ENCODE results near the gene MOB3A.

Gene MOB3A

DNA sequence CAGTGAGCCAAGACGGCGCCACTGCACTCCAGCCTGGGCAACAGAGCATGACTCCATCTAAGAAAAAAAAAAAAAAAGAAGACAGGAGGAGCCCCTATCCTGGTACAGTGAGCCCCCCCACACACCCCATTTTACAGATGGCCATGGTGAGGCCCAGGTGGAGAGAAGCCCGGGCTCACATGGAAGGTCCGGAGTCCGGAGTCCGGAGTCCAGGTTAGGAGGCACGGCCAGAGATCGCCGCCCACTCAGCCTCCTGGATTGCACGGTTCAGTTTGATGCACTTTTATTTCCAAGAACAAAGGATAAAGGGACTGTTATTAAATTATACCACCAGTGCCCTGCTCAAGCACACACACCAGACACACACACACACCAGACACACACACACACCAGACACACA lies 69.4 kb downstream of the MOB3A start:
- Histone ChIP-seq H3K4me2 (ENCODE audit: low read length) (no peak overlapping the region), H3F3A (ENCODE audit: control insufficient read depth, insufficient read depth) (no peaks in the 10 kb centered on the region), H3K4me1 (ENCODE audit: control insufficient read depth, low read length) (peaks cover 4% of the 10 kb centered on the region; the same call in 1 of the 2 replicates), H3K27me3 (ENCODE audit: control insufficient read depth, low read length) (no peaks in the 10 kb centered on the region), H3K27ac (ENCODE audit: low read depth, low read length) (no peak overlapping the region), H3K36me3 (ENCODE audit: control insufficient read depth, low read length) (no peaks in the 10 kb centered on the region), H3K9me3 (ENCODE audit: control insufficient read depth, insufficient read depth, low read length) (no peaks in the 10 kb centered on the region), H3K4me3 (ENCODE audit: low read length) (no peak overlapping the region), H3K79me2 (ENCODE audit: control insufficient read depth, low read length) (no peaks in the 10 kb centered on the region), H3K9me2 (replicated peaks; ENCODE audit: control insufficient read depth, low read length) (no peaks in the 10 kb centered on the region), H4K20me1 (ENCODE audit: control insufficient read depth, insufficient read depth, low read depth, low read length) (no peaks in the 10 kb centered on the region)
- TF ChIP-seq, protein P1, sequence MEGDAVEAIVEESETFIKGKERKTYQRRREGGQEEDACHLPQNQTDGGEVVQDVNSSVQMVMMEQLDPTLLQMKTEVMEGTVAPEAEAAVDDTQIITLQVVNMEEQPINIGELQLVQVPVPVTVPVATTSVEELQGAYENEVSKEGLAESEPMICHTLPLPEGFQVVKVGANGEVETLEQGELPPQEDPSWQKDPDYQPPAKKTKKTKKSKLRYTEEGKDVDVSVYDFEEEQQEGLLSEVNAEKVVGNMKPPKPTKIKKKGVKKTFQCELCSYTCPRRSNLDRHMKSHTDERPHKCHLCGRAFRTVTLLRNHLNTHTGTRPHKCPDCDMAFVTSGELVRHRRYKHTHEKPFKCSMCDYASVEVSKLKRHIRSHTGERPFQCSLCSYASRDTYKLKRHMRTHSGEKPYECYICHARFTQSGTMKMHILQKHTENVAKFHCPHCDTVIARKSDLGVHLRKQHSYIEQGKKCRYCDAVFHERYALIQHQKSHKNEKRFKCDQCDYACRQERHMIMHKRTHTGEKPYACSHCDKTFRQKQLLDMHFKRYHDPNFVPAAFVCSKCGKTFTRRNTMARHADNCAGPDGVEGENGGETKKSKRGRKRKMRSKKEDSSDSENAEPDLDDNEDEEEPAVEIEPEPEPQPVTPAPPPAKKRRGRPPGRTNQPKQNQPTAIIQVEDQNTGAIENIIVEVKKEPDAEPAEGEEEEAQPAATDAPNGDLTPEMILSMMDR (IDR thresholded peaks at IDR 0.05; ENCODE audit: low read depth, low read length, poor library complexity, severe bottlenecking): no peak
- TF ChIP-seq EZH2phosphoT487 (IDR thresholded peaks at IDR 0.05; ENCODE audit: borderline replicate concordance, low read length): no peak

DNA sequence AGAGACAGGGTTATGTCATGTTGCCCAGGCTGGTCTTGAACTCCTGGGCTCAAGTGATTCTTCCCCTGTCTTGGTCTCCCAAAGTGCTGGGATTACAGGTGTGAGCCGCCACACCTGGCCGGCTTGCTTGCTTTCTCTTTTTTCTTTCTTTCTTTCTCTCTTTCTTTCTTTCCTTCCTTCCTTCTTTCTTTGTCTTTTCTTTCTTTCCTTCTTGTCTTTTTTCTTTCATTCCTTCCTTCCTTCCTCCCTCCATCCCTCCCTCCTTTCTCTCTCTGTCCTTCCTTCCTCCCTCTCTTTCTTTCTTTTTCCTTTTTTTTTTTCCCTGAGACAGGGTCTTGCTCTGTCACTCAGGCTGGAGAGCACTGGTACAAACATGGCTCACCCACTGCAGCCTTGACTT lies 73.8 kb downstream of the MOB3A start:
- no peaks in the 10 kb centered on the region for H3K9me3 ChIP-seq (ENCODE audit: control insufficient read depth, insufficient read depth, low read length)
- H3K4me1 ChIP-seq (ENCODE audit: control insufficient read depth, low read length): peaks cover 9% of the 10 kb centered on the region
- no peaks in the 10 kb centered on the region for H3K27me3 ChIP-seq (ENCODE audit: control insufficient read depth, low read length)
- peaks cover 1% of the 10 kb centered on the region; the same call in 1 of the 2 replicates for H3F3A ChIP-seq (ENCODE audit: control insufficient read depth, insufficient read depth)
- no peaks in the 10 kb centered on the region for H3K79me2 ChIP-seq (ENCODE audit: control insufficient read depth, low read length)
- H3K27ac ChIP-seq (ENCODE audit: low read depth, low read length): no peak overlapping the region
- TF ChIP-seq EZH2phosphoT487 (IDR thresholded peaks at IDR 0.05; ENCODE audit: borderline replicate concordance, low read length): no peak
- TF ChIP-seq, protein P1 (IDR thresholded peaks at IDR 0.05; ENCODE audit: low read depth, low read length, poor library complexity, severe bottlenecking): no peak
- no peak overlapping the region for H3K4me3 ChIP-seq (ENCODE audit: low read length)
- H4K20me1 ChIP-seq (ENCODE audit: control insufficient read depth, insufficient read depth, low read depth, low read length): no peaks in the 10 kb centered on the region
- H3K36me3 ChIP-seq (ENCODE audit: control insufficient read depth, low read length): no peaks in the 10 kb centered on the region
- no peak overlapping the region for H3K4me2 ChIP-seq (ENCODE audit: low read length)
- no peaks in the 10 kb centered on the region for H3K9me2 ChIP-seq (replicated peaks; ENCODE audit: control insufficient read depth, low read length)

DNA sequence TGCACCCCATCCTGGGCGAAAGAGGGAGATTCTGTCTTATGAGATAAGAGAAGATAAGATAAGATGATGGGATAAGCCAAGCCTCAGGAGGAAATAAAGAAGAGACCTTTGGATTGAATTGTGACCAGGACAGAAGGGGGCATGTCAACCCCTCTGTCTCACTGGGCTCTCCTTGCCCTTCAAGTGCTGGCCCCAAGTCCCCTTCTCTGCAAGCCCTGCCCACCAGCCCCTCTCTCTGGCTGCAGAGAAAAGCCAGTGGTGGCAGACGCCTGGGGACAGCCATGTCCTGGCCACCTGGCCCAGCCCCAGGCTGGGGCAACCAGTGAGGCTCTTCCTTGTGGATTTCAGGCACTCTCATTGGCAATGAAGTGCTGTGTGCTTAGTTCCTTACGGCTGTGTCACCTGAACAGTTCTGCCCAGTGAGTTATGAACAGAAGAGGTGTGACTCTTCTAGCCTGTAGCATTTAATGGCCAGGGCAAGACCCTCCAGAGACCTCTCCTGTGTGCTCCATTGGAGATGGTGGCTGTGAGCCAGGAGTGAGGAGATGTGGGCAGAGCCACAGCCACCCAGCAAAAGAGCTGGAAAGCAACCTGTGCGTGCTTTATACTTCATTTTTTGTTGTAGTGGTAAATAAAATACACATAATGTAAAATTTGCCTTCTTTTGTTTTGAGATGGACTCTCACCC lies 74.5 kb downstream of the MOB3A start:
- Histone ChIP-seq H3K79me2 (ENCODE audit: control insufficient read depth, low read length) (no peaks in the 10 kb centered on the region), H3K4me3 (ENCODE audit: low read length) (no peak overlapping the region), H4K20me1 (ENCODE audit: control insufficient read depth, insufficient read depth, low read depth, low read length) (no peaks in the 10 kb centered on the region), H3K27ac (ENCODE audit: low read depth, low read length) (no peak overlapping the region), H3K27me3 (ENCODE audit: control insufficient read depth, low read length) (no peaks in the 10 kb centered on the region), H3K4me1 (ENCODE audit: control insufficient read depth, low read length) (peaks cover 9% of the 10 kb centered on the region), H3K4me2 (ENCODE audit: low read length) (no peak overlapping the region), H3K36me3 (ENCODE audit: control insufficient read depth, low read length) (no peaks in the 10 kb centered on the region), H3K9me2 (replicated peaks; ENCODE audit: control insufficient read depth, low read length) (no peaks in the 10 kb centered on the region), H3K9me3 (ENCODE audit: control insufficient read depth, insufficient read depth, low read length) (no peaks in the 10 kb centered on the region), H3F3A (ENCODE audit: control insufficient read depth, insufficient read depth) (peaks cover 7% of the 10 kb centered on the region; the same call in 1 of the 2 replicates)
- no peak for TF ChIP-seq EZH2phosphoT487 (IDR thresholded peaks at IDR 0.05; ENCODE audit: borderline replicate concordance, low read length)
- TF ChIP-seq, protein P1 (IDR thresholded peaks at IDR 0.05; ENCODE audit: low read depth, low read length, poor library complexity, severe bottlenecking): no peak
